ENCODE measurements around the gene APC2.
A peak's percentile ranks its signal among the peaks of the same experiment; 100 is the strongest.

APC2 gene

DNA sequence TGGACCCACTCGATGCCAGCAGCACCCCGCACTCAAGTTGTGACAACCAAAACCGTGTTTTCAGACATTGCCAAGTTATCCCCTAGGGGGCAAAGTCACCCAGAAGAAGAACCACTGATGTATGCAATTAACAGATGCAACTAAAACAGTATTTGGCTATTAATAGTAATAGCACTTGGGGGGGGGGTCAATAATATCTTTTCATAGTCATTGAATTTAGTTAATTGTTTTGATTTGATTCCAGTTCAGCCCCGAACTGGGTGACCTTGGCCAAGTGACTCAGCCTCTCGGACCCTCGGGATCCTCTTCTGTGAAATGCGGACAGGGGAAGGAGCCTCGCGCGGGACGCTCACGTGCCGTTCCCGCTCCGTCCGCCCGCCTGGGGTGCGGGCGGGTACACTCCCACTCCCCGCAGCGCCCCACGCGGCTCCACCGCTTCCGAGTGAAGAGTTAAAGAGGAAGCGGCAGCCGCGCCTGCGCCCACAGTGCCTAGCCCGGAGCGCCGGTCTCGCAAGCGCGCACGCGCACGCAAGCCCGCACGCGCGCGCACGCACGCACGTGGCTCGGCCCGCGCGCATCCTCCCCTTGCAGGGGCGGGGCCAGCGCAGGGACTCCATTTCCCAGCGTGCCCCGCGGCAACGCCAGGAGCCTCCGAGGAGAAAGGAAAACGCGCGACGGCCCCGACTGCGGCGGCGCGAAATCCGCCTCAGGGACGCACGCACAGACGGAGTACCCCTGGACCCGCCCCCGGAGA lies 43.0 kb upstream of the APC2 start:
- H3K4me1 ChIP-seq (ENCODE audit: control extremely low read depth in 1 of 4, control insufficient read depth in 4 of 4, insufficient read depth in 4 of 4, low read length in 3 of 4), result peaks cover 0 to 59% (median 49%) of the 10 kb centered on the region in 4 experiments

DNA sequence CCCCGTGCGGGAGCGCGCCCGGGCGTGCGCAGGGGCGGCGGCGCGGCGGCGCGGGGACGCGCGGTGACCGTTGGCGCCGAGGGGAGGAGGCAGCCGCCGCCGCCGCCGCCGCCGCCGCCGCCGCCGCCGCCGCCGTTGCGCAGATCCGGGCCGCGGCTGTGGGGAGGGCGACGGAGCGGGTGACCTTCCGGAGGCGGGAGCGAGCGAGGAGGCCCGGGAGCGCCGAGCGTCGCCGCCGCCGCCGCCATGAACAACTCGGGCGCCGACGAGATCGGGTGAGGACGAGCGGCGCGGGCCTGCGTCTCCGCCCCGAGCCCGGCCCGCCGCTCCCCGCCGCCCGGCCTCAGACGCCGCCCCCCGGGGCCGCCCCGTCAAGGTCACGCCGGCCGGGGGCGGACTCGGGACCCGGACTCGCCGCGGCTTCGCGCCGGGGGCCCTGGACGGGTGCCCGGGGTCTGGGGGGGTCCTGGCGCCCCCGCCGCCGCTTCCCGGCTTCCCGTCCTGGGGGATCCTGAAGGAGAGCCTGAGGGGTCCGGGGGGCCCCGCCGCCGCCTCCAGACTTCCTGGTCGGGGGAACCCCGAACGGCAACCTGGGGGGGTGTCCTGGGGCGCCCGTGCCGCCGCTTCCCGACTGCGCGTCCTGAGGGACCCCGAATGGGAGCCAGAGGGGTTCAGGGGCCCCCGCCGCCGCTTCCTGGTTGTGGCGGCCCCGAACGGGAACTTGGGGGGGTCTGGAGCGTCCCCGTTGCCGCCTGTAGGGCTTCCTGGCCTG lies 42.2 kb upstream of the APC2 start, which contains the start of gene DAZAP1:
Gene DAZAP1 (plus strand): TSS at position 59 of the 772 bp plus-strand sequence. CDS start 188 bp downstream, at position 247.
- POLR2A ChIA-PET, result no interaction called here
- CTCF ChIA-PET, result no interaction called here
- WGBS (ENCODE audit: insufficient coverage), result under 1% methylated on average over 90 of the region's 121 CpGs
- Histone ChIP-seq H3K36me3 (ENCODE audit: control insufficient read depth in 4 of 4, insufficient read depth in 4 of 4, low read length in 3 of 4) (peaks cover 0 to 39% (median 10%) of the 10 kb centered on the region in 4 experiments), H3K9me3 (ENCODE audit: control extremely low read depth in 1 of 5, control insufficient read depth in 4 of 5, insufficient read depth in 2 of 5, low read depth in 1 of 5, low read length in 4 of 5) (no peaks in the 10 kb centered on the region), H3K4me3 (ENCODE audit: control insufficient read depth in 1 of 7, extremely low read depth in 1 of 7, insufficient read depth in 4 of 7, low read depth in 2 of 7, low read length in 6 of 7) (peak within 1 kb of the TSS; percentile 66 to 90 (median 81)), H3K4me1 (ENCODE audit: control extremely low read depth in 1 of 4, control insufficient read depth in 4 of 4, insufficient read depth in 4 of 4, low read length in 3 of 4) (peaks cover 0 to 51% (median 43%) of the 10 kb centered on the region in 4 experiments), H3K27me3 (replicated peaks in 2 of 5; ENCODE audit: control insufficient read depth in 4 of 5, insufficient read depth in 5 of 5, low read length in 4 of 5) (no peaks in the 10 kb centered on the region), H3K27ac (ENCODE audit: insufficient read depth in 1 of 2, low read depth in 1 of 2, low read length in 2 of 2, poor library complexity in 1 of 2, severe bottlenecking in 2 of 2) (peak within 1 kb of the TSS; percentile 80 to 92)
- DNase-seq, result peak in 2 of 3 donors; percentile 25 to 39

More for the DNA sequence above, 43.0 kb upstream of the APC2 start:
- peak overlapping the region; percentile 10 to 90 (median 61) for H3K4me3 ChIP-seq (ENCODE audit: control insufficient read depth in 1 of 7, extremely low read depth in 1 of 7, insufficient read depth in 4 of 7, low read depth in 2 of 7, low read length in 6 of 7)
- 0% methylated on average over 66 of the region's 72 CpGs for WGBS (ENCODE audit: insufficient coverage)
- H3K27me3 ChIP-seq (replicated peaks in 2 of 5; ENCODE audit: control insufficient read depth in 4 of 5, insufficient read depth in 5 of 5, low read length in 4 of 5), result no peaks in the 10 kb centered on the region
- peaks cover 0 to 31% (median 9%) of the 10 kb centered on the region in 4 experiments for H3K36me3 ChIP-seq (ENCODE audit: control insufficient read depth in 4 of 4, insufficient read depth in 4 of 4, low read length in 3 of 4)
- ChIA-PET POLR2A (no interaction called here), CTCF (interaction anchor here (1.6 kb wide), 1 partner anchor 14 kb away, joined by 3 read pairs; no protein-coding TSS in a partner anchor)
- peak overlapping the region in 1 of 2 experiments; percentile 61 for H3K27ac ChIP-seq (ENCODE audit: insufficient read depth in 1 of 2, low read depth in 1 of 2, low read length in 2 of 2, poor library complexity in 1 of 2, severe bottlenecking in 2 of 2)
- DNase-seq, result peak; percentile 97 to 99 (median 98)
- no peaks in the 10 kb centered on the region for H3K9me3 ChIP-seq (ENCODE audit: control extremely low read depth in 1 of 5, control insufficient read depth in 4 of 5, insufficient read depth in 2 of 5, low read depth in 1 of 5, low read length in 4 of 5)

DNA sequence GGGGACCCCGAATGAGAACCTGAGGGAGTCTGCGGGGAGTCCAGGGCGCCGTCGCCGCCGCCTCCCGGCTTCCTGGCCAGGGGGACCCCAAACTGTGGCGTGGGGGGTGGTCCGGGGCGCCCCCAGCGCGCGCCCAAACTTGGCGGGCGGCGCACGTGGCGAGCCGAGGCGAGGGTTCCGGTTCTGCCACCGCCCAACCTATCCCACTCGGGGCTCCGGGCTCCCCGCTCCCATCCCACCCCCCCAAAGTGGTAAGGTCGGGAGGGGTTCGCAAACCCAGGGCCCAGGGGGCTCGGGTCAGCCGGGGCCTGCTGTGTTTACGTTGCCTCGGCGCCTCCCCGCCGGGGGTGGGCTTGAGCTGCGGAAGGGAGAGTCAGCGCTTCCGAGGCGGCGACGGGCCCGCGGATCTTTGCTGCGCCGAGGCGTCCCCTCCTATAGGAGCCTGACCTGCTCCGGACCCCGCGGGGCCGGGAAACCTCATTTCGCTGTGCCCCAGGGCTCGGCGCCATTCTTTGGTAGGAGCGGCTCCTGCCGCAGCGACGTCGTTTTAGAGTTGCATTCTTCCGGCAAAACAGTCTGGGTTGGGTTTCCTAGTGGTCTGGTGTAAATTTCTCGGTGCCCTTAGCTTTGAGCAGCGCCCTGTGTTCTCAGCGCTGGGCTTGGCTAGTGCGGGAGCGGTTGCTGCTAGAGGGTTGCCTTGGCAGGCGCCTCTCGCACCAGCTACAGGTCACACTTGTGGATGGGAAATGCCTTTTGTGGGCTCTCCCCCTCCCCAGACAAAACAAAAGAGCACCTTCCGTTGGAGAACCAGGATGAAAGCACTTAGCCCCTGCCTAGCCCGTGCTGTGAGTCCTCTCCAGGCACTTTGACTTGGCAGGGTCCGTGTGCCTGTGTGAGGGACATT lies 41.4 kb upstream of the APC2 start:
- peaks cover 0 to 47% (median 14%) of the 10 kb centered on the region in 4 experiments for H3K36me3 ChIP-seq (ENCODE audit: control insufficient read depth in 4 of 4, insufficient read depth in 4 of 4, low read length in 3 of 4)
- peaks cover 0 to 43% (median 37%) of the 10 kb centered on the region in 4 experiments for H3K4me1 ChIP-seq (ENCODE audit: control extremely low read depth in 1 of 4, control insufficient read depth in 4 of 4, insufficient read depth in 4 of 4, low read length in 3 of 4)
- no peaks in the 10 kb centered on the region for H3K27me3 ChIP-seq (replicated peaks in 2 of 5; ENCODE audit: control insufficient read depth in 4 of 5, insufficient read depth in 5 of 5, low read length in 4 of 5)
- POLR2A ChIA-PET, result interaction anchor here (0.6 kb wide), 1 partner anchor 1224 kb away, joined by 4 read pairs; no protein-coding TSS in a partner anchor
- H3K9me3 ChIP-seq (ENCODE audit: control extremely low read depth in 1 of 5, control insufficient read depth in 4 of 5, insufficient read depth in 2 of 5, low read depth in 1 of 5, low read length in 4 of 5), result no peaks in the 10 kb centered on the region
- under 1% methylated on average over 49 of the region's 69 CpGs for WGBS (ENCODE audit: insufficient coverage)
- peak overlapping the region; percentile 80 to 92 for H3K27ac ChIP-seq (ENCODE audit: insufficient read depth in 1 of 2, low read depth in 1 of 2, low read length in 2 of 2, poor library complexity in 1 of 2, severe bottlenecking in 2 of 2)
- CTCF ChIA-PET, result interaction anchor here (1.5 kb wide), 1 partner anchor 430 kb away, joined by 3 read pairs; no protein-coding TSS in a partner anchor
- H3K4me3 ChIP-seq (ENCODE audit: control insufficient read depth in 1 of 7, extremely low read depth in 1 of 7, insufficient read depth in 4 of 7, low read depth in 2 of 7, low read length in 6 of 7), result peak overlapping the region; percentile 66 to 90 (median 81)
- peak in 2 of 3 donors; percentile 60 to 70 for DNase-seq

DNA sequence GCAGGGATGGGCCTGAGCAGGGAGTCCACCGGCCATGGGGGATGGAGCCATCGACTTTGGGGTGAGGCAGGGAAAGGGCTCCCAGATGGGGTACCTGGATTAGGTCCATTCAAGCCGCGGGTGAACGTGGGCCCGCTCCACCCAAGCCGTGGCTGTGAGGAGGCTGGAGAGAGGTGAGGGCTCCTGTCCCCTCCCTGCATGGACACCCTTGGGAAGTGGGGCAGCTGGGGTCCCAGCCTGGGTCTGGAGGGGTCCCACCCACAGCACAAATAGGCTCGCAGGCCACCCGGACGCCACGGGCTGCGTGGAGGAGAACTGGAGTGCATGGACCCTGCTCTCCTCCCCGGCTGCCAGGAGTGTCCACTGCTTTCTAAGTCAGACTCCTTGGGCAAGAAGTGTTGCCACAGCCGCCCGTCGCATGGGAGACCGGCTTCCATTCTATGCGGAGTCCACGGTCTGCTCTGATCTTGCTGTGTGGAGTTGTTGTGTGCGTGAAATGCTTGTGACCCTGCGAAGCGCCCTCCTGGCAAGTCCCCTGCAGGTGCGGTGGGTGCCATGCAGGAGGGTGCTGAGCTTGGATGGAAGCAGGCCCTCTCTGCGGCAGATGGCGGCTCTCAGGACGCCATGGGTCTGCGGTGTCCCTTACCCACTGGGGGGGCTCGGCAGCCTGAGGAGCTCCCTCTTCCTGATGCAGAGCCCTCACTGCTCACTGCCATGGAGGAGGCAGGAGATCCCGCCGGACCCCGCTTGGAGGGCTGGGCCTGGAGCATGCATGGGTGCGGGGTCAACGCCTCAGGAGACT lies 40.5 kb upstream of the APC2 start:
- WGBS (ENCODE audit: insufficient coverage), result 79% methylated on average over 33 of the region's 33 CpGs
- Histone ChIP-seq H3K4me3 (ENCODE audit: control insufficient read depth in 1 of 7, extremely low read depth in 1 of 7, insufficient read depth in 4 of 7, low read depth in 2 of 7, low read length in 6 of 7) (peak overlapping the region in 6 of 7 experiments; percentile 78 to 90 (median 84)), H3K27me3 (replicated peaks in 2 of 5; ENCODE audit: control insufficient read depth in 4 of 5, insufficient read depth in 5 of 5, low read length in 4 of 5) (no peaks in the 10 kb centered on the region), H3K9me3 (ENCODE audit: control extremely low read depth in 1 of 5, control insufficient read depth in 4 of 5, insufficient read depth in 2 of 5, low read depth in 1 of 5, low read length in 4 of 5) (no peaks in the 10 kb centered on the region), H3K36me3 (ENCODE audit: control insufficient read depth in 4 of 4, insufficient read depth in 4 of 4, low read length in 3 of 4) (peaks cover 0 to 54% (median 14%) of the 10 kb centered on the region in 4 experiments), H3K4me1 (ENCODE audit: control extremely low read depth in 1 of 4, control insufficient read depth in 4 of 4, insufficient read depth in 4 of 4, low read length in 3 of 4) (peaks cover 0 to 40% (median 35%) of the 10 kb centered on the region in 4 experiments), H3K27ac (ENCODE audit: insufficient read depth in 1 of 2, low read depth in 1 of 2, low read length in 2 of 2, poor library complexity in 1 of 2, severe bottlenecking in 2 of 2) (peak overlapping the region; percentile 80 to 92)
- ChIA-PET CTCF (interaction anchor here (1.2 to 1.5 kb wide), 2 partner anchors 9 to 429 kb away, joined by 3 read pairs; no protein-coding TSS in a partner anchor), POLR2A (interaction anchor here (0.7 kb wide), 1 partner anchor 30 kb away, joined by 3 read pairs; no protein-coding TSS in a partner anchor)
- DNase-seq, result no peak

DNA sequence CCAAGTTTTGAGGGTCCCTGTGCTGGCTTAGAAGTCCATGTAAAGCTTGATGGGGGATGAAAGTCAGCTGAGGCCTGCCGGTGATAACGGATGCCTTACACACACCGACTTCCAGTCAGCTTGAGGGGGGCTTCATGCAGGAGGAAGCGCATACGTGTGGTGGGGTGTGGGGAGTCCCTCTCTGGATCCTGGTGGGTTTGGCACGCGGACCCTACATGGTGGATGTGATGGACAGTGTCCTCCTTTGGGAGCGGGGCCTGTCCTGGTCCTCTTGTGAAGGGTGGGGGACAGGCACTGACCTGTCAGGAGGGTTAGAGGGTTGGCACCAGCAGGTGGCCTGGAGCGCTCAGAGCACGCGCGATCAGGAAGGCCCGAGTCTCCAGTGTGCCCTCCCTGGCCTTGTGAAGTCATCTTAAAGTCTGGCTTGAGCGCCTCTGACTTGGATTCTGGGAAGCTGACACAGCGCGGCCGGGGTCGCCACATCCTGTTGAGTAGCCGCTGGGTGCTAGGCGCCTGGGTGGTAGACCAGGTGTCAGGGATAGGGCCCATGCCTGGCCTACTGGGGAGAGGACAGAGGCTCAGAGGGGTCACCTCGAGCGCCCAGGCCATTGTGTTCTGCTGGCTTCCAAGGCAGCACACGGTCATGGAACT lies 39.7 kb upstream of the APC2 start:
- CTCF ChIA-PET, result interaction anchor here (1.2 kb wide), 1 partner anchor 8 kb away, joined by 3 read pairs; no protein-coding TSS in a partner anchor
- Histone ChIP-seq H3K4me1 (ENCODE audit: control extremely low read depth in 1 of 4, control insufficient read depth in 4 of 4, insufficient read depth in 4 of 4, low read length in 3 of 4) (peaks cover 0 to 45% (median 39%) of the 10 kb centered on the region in 4 experiments), H3K36me3 (ENCODE audit: control insufficient read depth in 4 of 4, insufficient read depth in 4 of 4, low read length in 3 of 4) (peaks cover 0 to 57% (median 14%) of the 10 kb centered on the region in 4 experiments), H3K9me3 (ENCODE audit: control extremely low read depth in 1 of 5, control insufficient read depth in 4 of 5, insufficient read depth in 2 of 5, low read depth in 1 of 5, low read length in 4 of 5) (no peaks in the 10 kb centered on the region), H3K4me3 (ENCODE audit: control insufficient read depth in 1 of 7, extremely low read depth in 1 of 7, insufficient read depth in 4 of 7, low read depth in 2 of 7, low read length in 6 of 7) (peak overlapping the region in 3 of 7 experiments; percentile 19 to 90 (median 87)), H3K27ac (ENCODE audit: insufficient read depth in 1 of 2, low read depth in 1 of 2, low read length in 2 of 2, poor library complexity in 1 of 2, severe bottlenecking in 2 of 2) (peak overlapping the region; percentile 50 to 92), H3K27me3 (replicated peaks in 2 of 5; ENCODE audit: control insufficient read depth in 4 of 5, insufficient read depth in 5 of 5, low read length in 4 of 5) (no peaks in the 10 kb centered on the region)
- POLR2A ChIA-PET, result interaction anchor here (0.6 kb wide), 1 partner anchor 863 kb away, joined by 3 read pairs; no protein-coding TSS in a partner anchor
- 69% methylated on average over 20 of the region's 23 CpGs for WGBS (ENCODE audit: insufficient coverage)
- peak in 2 of 3 donors; percentile 32 for DNase-seq

All from common myeloid progenitor, CD34-positive (primary cell).